ENCODE measurements around the gene NUDT17. TPM values are rescaled to one million over a fixed set of nuclear protein-coding genes. Genes with fewer than 3 reads are reported as not detected.
A peak's percentile ranks its signal among the peaks of the same experiment; 100 is the strongest.

The NUDT17 gene
- total RNA-seq, 1 donor from 2014 or later, result 7.3 TPM

DNA sequence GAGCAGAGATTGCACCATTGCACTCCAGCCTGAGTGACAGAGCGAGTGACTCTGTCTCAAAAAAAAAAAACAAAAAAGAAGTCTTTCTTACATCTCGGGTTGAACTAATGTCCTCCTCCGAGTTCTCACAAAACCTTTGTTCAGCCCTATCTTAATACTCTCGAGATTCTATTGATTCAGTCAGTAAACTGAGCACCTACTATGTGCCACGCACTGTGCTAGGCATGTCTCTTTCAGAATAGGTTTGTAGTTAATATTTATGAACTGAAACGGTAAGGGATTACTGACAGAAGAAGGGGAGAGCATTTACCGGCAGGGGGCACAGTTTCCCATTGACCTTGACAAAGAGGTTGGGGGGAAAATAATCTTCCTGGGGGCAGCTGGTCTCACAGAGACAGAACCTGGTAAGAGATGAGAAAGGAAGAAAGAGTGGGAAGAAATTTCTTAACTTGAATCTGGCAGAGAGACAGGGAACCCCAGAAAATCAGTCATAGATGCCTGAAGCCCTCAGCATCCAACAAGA is 10.1 kb downstream of the NUDT17 start:
- TF ChIP-seq CTCF (IDR thresholded peaks at IDR 0.05), result peak; percentile 10
- DNase-seq (ENCODE audit: low spot score), result no peak
- no peaks in the 10 kb centered on the region for H3K27me3 Mint-ChIP-seq (ENCODE audit: low read depth)
- H3K9me3 Mint-ChIP-seq (ENCODE audit: low read depth), result no peaks in the 10 kb centered on the region
- H3K36me3 Mint-ChIP-seq (ENCODE audit: low read depth), result peaks cover 35% of the 10 kb centered on the region
- H3K27ac Mint-ChIP-seq (ENCODE audit: unreplicated experiment), result no peak overlapping the region
- peaks cover 25% of the 10 kb centered on the region for H3K4me1 Mint-ChIP-seq (ENCODE audit: low read depth)
- no peak overlapping the region for H3K4me3 Mint-ChIP-seq (ENCODE audit: unreplicated experiment)

GRCh38 chr1:145857170-145857569 is 11.7 kb downstream of the NUDT17 start:
- no peaks in the 10 kb centered on the region for H3K9me3 Mint-ChIP-seq (ENCODE audit: low read depth)
- DNase-seq (ENCODE audit: low spot score), result no peak
- H3K4me1 Mint-ChIP-seq (ENCODE audit: low read depth), result peaks cover 19% of the 10 kb centered on the region
- no peak overlapping the region for H3K27ac Mint-ChIP-seq (ENCODE audit: unreplicated experiment)
- no peak overlapping the region for H3K4me3 Mint-ChIP-seq (ENCODE audit: unreplicated experiment)
- H3K36me3 Mint-ChIP-seq (ENCODE audit: low read depth), result peaks cover 27% of the 10 kb centered on the region
- TF ChIP-seq CTCF (IDR thresholded peaks at IDR 0.05), result no peak
- H3K27me3 Mint-ChIP-seq (ENCODE audit: low read depth), result no peaks in the 10 kb centered on the region

DNA sequence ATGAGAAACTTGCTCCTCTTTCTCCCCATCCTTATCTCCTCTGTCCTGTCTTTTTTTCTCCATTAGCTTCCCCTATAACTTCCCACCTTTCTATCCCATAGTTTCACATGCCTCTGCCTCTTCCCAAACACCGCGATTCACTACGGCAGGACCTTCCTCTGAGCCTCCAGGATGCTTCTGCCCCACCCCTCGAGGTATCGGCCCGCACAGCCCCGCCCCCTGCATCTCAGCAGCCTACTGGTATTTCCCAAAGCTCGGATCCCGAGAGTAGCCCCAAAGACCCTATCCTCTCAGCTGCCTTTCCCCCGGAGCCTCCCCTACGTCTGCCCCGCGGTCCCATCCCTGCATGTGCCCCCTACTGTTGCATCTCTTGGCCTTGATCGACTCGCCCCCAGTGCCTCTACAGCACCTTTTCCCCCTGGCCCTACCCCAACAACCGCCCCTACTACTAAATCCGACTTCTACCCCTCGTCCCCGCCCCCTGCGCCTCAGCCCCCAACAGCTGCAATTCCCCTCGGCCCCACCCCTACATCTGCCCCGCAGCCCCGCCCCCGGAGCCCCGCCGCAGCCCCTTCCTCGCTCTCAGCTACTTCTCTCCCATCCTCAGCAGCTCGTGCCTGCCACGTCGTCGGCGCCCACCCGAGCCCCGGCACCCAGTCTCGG is 12.9 kb downstream of the NUDT17 start:
- Mint-ChIP-seq H3K4me1 (ENCODE audit: low read depth) (peaks cover 19% of the 10 kb centered on the region), H3K27ac (ENCODE audit: unreplicated experiment) (peak overlapping the region; percentile 98), H3K4me3 (ENCODE audit: unreplicated experiment) (peak overlapping the region; percentile 92), H3K9me3 (ENCODE audit: low read depth) (no peaks in the 10 kb centered on the region), H3K36me3 (ENCODE audit: low read depth) (peaks cover 22% of the 10 kb centered on the region), H3K27me3 (ENCODE audit: low read depth) (no peaks in the 10 kb centered on the region)
- TF ChIP-seq CTCF (IDR thresholded peaks at IDR 0.05), result no peak
- DNase-seq (ENCODE audit: low spot score), result no peak

GRCh38 chr1:145858901-145859490 is 13.6 kb downstream of the NUDT17 start, which contains the start of gene PIAS3:
Gene PIAS3, minus strand, starts transcription at chr1:145859081. Its CDS starts 91 bp downstream, at chr1:145858990.
- Mint-ChIP-seq H3K4me3 (ENCODE audit: unreplicated experiment) (peak within 1 kb of the TSS; percentile 92), H3K27ac (ENCODE audit: unreplicated experiment) (peak within 1 kb of the TSS; percentile 98), H3K4me1 (ENCODE audit: low read depth) (peaks cover 19% of the 10 kb centered on the region)

More at GRCh38 chr1:145858901-145859490, 13.6 kb downstream of the NUDT17 start, which contains the start of gene PIAS3:
- no peak for TF ChIP-seq CTCF (IDR thresholded peaks at IDR 0.05)
- no peaks in the 10 kb centered on the region for H3K27me3 Mint-ChIP-seq (ENCODE audit: low read depth)
- H3K36me3 Mint-ChIP-seq (ENCODE audit: low read depth), result peaks cover 19% of the 10 kb centered on the region
- peak; percentile 99 for DNase-seq (ENCODE audit: low spot score)
- H3K9me3 Mint-ChIP-seq (ENCODE audit: low read depth), result no peaks in the 10 kb centered on the region

All from chondrocyte (in vitro differentiated cells).